ENCODE results near the gene MED17. TPM values are rescaled to one million over a fixed set of nuclear protein-coding genes. Genes with fewer than 3 reads are reported as not detected.
"Not testable (repeated sequence)": the region's sequence is repeated elsewhere in the genome, so short reads cannot be mapped to it uniquely, and the experiment has no call there.

MED17 gene
- total RNA-seq, 1 donor from 2014 or later: 24.7 TPM

- no peak for DNase-seq (ENCODE audit: low spot score)
Measured at GRCh38 chr11:93757301-93757700, 26.8 kb upstream of the MED17 start.

DNA sequence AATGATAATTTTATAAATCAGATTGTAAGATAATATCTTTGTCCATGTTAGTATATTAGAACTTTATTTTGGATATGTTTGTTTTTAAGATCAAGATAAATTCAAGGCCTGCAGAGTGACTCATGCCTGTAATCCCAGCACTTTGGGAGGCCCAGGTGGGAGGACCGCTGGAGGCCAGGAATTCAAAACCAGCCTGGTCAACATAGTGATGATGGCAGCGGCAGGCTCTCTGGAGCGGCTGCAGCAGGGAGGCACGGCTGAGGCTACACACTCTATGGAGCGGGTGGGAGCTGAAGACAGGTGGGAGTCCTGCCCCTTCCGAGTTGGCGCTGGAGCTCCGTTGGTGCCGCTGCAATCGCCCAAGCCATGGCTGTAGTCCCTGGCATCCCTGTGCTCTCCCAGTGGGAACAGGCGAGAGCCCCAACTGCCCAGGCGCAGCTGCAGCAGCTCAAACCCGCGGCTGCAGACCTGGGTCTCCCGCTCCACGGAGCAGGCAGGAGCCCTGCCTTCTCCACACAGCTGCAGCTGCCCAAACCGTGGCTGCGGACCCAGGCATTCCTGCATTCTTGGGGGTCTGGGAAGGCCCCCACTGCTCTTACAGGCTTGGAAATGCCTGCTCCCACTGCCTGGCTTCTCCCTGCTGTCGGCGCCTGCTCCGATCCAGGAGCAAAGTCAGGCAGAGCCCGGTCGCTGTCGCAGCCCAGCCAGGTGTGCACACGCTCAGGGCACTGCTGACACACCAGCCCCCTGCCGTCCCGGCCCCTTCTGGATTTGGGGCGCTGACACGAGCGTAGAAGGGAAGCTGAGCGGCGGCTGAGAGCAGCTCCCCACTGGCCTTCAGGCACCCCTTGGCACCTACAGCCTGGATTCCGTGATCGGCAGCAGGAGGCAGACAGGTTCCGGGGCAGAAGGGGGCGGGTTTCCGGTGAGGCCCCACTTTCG is 25.9 kb upstream of the MED17 start:
- DNase-seq (ENCODE audit: low spot score): no peak

DNA sequence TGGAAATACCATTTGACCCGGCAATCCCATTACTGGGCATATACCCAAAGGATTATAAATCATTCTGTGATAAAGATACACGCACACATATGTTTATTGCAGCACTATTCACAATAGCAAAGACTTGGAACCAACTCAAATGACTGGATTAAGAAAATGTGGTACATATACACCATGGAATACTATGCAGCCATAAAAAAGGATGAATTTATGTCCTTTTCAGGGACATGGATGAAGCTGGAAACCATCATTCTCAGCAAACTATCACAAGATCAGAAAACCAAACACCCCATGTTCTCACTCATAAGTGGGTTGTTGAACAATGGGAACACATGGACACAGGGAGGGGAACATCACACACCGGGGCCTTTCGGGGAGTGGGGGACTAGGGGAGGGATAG is 25.0 kb upstream of the MED17 start:
- not testable (repeated sequence) for DNase-seq (ENCODE audit: low spot score)

DNA sequence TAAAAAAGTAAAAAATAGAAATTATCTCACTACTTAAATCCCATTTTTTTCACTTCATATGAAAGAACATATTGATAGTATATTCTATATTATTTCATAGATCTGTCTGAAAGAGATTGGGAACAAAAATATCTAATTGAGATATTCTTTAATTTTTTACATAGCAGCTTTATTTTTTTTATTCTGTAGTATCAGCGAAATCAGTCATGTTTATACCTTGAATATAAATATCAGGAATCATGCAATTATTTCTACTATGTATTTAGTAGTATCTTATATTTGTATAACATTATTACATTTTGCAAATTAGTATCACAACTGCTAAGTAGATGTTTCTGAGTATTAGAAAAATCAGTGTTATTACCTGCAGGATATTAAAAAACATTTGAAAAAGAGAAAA is 22.2 kb upstream of the MED17 start:
- no peak for DNase-seq (ENCODE audit: low spot score)

GRCh38 chr11:93765551-93765950 is 18.5 kb upstream of the MED17 start:
- no peak for DNase-seq (ENCODE audit: low spot score)

DNA sequence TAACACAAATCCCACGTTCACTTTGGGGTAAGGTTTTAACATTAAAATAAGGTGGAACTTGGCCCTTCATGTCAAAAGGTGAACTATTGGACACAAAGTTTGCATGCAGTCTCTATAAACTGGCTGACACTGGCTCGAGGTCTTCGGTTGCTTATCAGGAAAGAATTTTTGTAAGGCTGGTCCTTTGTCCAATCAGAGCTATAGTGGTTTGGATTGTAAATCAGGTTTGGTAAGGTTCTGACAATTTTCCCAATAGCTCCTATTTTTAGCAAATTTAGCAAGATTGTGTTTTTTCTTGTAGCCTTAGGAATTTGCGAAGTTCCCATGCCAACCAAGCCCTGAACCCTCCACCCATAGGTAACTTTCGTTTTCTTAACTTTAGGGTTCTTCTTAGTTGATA is 17.6 kb upstream of the MED17 start:
- DNase-seq (ENCODE audit: low spot score): no peak

- no peak for DNase-seq (ENCODE audit: low spot score)
Measured at GRCh38 chr11:93767018-93767417, 17.1 kb upstream of the MED17 start.

- DNase-seq (ENCODE audit: low spot score): no peak
Measured at GRCh38 chr11:93770160-93770559, 13.9 kb upstream of the MED17 start.

DNA sequence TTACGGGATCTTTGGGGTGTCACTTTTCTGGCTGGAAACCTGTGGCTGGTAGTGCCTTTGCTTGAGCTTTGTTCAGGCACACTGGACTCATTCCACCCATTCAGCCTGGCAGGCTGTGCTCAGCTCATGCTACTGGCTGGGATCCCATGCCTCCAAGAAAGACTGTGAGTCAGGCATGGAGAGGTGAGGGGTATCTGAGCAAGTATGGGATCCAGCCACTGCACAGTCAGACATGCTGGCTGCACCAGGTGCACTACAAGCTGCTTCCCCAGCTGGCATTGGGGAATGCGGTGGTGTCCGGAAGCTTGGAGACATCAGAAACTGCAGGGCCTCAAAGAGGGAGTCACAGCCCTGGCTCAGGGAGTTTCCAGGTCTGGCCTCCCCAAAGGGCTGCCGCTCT is 12.0 kb upstream of the MED17 start:
- DNase-seq (ENCODE audit: low spot score): no peak

- DNase-seq (ENCODE audit: low spot score): no peak
Measured at GRCh38 chr11:93773045-93773477, 11.0 kb upstream of the MED17 start.

DNA sequence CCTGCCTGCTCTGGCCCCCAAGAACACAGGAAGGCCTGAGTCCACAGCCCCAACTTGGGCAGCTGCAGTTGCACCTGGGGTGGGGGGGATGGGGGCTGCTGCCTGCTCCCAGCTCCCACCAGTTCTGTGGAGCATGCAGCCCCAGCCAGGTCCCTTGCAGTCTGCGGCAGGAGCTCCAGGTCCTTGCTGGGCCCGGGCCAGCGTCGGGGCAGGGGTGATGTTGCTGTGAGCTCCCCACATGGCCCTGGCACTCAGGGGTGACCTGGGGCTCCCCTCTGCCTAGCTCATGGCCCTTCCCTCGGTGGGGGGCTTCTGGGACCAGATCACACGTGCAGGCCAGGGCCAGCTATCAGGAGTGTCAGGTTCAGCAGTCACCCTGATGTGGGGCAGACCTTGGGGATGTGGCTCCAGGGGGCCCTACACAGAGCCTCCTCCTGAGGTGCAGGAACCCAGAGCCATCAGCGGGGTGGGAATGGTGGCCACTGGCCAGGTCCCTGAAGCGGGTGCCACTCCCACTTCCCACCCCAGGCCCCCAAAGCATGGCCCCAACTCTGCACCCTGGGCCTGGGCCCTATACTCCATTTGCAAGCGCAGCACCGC is 10.4 kb upstream of the MED17 start:
- DNase-seq (ENCODE audit: low spot score): no peak

DNA sequence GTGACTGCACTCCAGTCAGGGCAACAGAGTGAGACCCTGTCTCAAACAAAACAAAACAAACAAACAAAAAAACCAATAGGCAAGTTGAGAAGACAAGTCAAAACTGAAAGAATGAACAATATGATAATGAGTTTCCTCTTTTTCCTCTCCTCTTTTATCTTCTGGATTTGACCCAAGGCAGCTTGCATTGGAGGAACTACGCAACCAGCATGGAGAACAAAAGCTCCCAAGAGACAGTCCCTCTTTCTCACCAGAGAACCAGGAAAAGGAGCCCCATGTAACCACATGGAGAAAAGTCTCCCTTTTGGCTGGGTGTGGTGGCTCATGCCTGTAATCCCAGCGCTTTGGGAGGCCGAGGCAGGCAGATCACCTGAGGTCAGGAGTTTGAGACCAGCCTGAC is 9.5 kb upstream of the MED17 start:
- DNase-seq (ENCODE audit: low spot score): not testable (repeated sequence)

- DNase-seq (ENCODE audit: low spot score): no peak
Measured at GRCh38 chr11:93775289-93775688, 8.8 kb upstream of the MED17 start.

- DNase-seq (ENCODE audit: low spot score): no peak
Measured at GRCh38 chr11:93783362-93783761, 720 bp upstream of the MED17 start.

DNA sequence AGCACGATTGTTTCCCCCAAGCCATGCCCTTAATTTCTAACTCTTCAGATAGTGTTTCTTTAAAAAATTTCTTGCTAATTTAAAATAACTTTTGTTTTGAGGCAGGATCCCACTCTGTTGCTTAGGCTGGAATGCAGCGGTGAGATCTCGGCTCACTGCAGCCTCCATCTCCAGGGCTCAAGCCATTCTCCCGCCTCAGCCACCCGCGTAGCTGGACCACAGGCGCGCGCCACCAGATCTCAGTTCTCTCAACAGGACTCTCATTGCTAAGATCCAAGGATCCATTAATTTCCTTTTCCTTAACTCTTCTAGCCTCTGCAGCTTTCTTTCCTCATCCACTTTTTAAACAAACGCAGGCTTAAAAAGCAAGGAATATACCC is 327 bp upstream of the MED17 start:
- DNase-seq (ENCODE audit: low spot score): no peak

- no peak for DNase-seq (ENCODE audit: low spot score)
Measured at GRCh38 chr11:93784935-93785360, 866 bp downstream of the MED17 start.

GRCh38 chr11:93791493-93791892 is 7.4 kb downstream of the MED17 start:
- no peak for DNase-seq (ENCODE audit: low spot score)

DNA sequence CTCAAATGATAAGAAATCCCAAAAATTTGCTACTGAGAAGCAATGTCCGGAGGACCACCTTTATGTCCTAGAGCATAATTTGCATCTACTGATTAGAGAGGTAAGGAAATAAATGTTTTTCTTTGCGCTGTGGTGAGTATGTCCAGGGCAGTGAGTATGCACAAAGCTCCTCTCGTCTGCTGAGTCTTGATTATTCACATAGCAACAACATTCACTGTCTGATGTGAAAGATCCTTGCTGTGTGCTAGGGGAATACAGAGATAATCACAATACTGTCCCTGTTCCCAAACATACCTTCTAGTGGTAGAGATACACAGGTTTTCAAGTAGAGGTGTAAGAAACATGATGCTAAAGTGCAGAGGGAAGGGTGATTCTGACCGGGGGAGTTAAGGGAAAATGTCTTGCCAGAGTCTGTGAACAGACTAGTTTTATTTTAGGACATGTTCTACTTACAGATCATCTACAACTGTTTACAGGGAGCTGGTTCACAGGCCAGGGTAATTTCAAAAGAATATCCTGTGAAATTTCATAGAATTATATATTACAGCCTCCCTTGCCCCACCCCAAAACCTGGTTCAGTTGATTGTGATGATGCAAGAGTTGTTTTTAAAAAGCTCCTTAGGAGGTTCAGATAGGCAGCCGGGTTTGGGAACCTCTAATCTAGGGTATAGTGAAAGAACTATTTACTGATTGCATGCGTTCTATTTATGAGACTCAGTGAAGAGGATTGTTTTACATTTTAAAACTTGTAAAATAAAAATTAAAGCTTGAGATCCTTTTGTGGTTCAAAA is 12.6 kb downstream of the MED17 start:
- DNase-seq (ENCODE audit: low spot score): no peak

GRCh38 chr11:93801366-93801765 is 17.3 kb downstream of the MED17 start:
- DNase-seq (ENCODE audit: low spot score): no peak

DNA sequence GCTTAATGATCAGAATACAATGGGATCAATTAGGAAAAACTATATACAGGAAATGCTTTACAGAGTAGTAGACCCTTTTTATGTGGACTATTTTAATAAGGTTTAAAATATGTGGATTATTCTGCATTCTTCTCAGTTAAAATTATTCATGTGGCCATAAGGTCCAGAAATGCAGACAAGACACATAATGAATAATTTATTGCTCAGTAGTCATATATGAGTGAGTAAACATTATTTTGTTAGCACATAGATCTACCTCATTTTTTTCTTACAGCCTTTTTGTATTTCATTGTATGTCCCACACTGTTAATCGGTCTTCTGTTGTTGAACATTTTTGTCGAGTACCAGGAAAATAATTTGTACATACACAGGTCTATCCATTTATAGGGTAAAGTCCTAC is 20.8 kb downstream of the MED17 start:
- no peak for DNase-seq (ENCODE audit: low spot score)

DNA sequence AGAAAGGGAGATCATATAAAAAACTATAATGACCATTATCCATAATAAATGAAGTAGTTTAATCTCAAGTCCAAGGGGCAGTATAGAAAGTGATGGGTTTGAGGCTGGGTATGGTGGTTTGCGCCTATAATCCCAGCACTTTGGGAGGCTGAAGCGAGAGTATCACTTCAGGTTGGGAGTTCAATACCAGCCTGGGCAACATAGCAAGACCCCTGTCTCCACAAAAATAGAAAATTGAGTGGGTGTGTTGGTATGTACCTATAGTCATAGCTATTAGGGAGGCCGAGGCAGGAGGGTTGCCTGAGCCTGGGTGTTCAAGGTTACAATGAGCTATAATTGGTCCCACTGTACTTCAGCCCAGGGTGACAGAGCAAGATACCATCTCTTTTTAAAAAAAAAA is 23.9 kb downstream of the MED17 start:
- DNase-seq (ENCODE audit: low spot score): no peak

DNA sequence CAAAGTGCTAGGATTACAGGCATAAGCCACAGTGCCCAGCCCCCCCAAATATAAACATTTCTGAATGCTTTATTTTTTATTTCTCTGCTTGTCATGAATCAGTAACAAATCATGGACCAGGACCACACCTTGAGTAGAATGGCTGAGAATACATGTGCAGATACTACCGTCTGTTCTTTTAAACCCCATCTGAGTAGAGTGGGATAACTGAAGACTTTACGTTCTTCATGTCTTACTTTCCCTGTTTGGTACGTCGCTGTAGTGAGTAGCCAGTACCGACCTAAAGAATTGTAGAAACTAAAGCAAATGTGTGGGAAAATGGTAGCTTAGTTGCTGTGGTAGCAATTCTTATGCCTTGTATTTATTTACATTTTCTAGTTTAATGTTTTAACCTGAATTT is 29.9 kb downstream of the MED17 start:
- DNase-seq (ENCODE audit: low spot score): no peak

Data from mesenteric fat pad (tissue), 1 donor.